Suprapubic skin (tissue), 4 donors: ENCODE measurements around the gene HAUS7. TPM values are rescaled to one million over a fixed set of nuclear protein-coding genes. Genes with fewer than 3 reads are reported as not detected.

Experiments used
- DNase-seq, 2 donors: peaks; one replicate each; pipeline ENCODE4 v3.0.0-alpha.2; 2019; ENCODE audit warnings: low spot score in 2 of 2
- H3K27ac ChIP-seq: fragments of 200-600 bp; sonication (generic); one replicate; pipeline ENCODE4 v1.5.1; 2019
- H3K27me3 ChIP-seq: fragments of 200-600 bp; sonication (generic); one replicate; pipeline ENCODE4 v1.5.1; 2019
- H3K36me3 ChIP-seq: fragments of 200-600 bp; sonication (generic); one replicate; pipeline ENCODE4 v1.5.1; 2019
- H3K4me1 ChIP-seq: fragments of 200-600 bp; sonication (generic); one replicate; pipeline ENCODE4 v1.5.1; 2019
- H3K4me3 ChIP-seq: fragments of 200-600 bp; sonication (generic); one replicate; pipeline ENCODE4 v1.5.1; 2019; ENCODE audit warnings: mild to moderate bottlenecking
- H3K9me3 ChIP-seq: fragments of 200-600 bp; sonication (generic); one replicate; pipeline ENCODE4 v1.5.1; 2019
- CTCF ChIP-seq, 2 donors: fragments of 200-600 bp in 1 of 2; fragments of 450-650 bp in 1 of 2; sonication (generic) in 1 of 2; IDR thresholded peaks; one replicate each; pipeline ENCODE4 v1.5.1; 2016 to 2019; ENCODE audit warnings: antibody characterized with exemption in 2 of 2, mild to moderate bottlenecking in 1 of 2, moderate library complexity in 1 of 2
- EP300 ChIP-seq: sonication (generic); formaldehyde crosslinking; IDR thresholded peaks from one replicate; pipeline ENCODE4 v1.6.1; 2017; ENCODE audit warnings: antibody characterized with exemption
- POLR2A ChIP-seq, 2 donors: fragments of 450-650 bp; IDR thresholded peaks; one replicate each; pipeline ENCODE4 v1.6.1; 2017; ENCODE audit warnings: antibody characterized with exemption in 2 of 2, mild to moderate bottlenecking in 2 of 2, moderate library complexity in 2 of 2
- POLR2AphosphoS5 ChIP-seq, 3 donors: sonication (generic); formaldehyde crosslinking; IDR thresholded peaks; one replicate each; pipeline ENCODE4 v1.6.1; 2017; ENCODE audit warnings: antibody characterized with exemption in 3 of 3
- WGBS: methylation state at CpG from one replicate; pipeline ENCODE4 v1.1.5; 2018; 5-methylcytosine and 5-hydroxymethylcytosine counted together
- total RNA-seq, 4 donors: library from RNA; depleted of rRNA; stranded (reverse); fragments of >200 nt; gene quantifications; one replicate each; pipeline ENCODE4 v1.1.0, GENCODE V29; 2016

Gene HAUS7
- total RNA-seq, 4 donors from 2014 or later: 16.4 to 43.4 (median 18.9) TPM

GRCh38 chrX:153504445-153505016 is 34.2 kb upstream of the HAUS7 start:
- Histone ChIP-seq H3K27ac (no peak overlapping the region), H3K36me3 (no peaks in the 10 kb centered on the region), H3K9me3 (no peaks in the 10 kb centered on the region), H3K27me3 (no peaks in the 10 kb centered on the region), H3K4me3 (no peak overlapping the region), H3K4me1 (peaks cover 9% of the 10 kb centered on the region)
- TF ChIP-seq POLR2AphosphoS5 (IDR thresholded peaks at IDR 0.05): no peak
- no peak for TF ChIP-seq EP300
- no peak for TF ChIP-seq POLR2A (IDR thresholded peaks at IDR 0.05)
- TF ChIP-seq CTCF (IDR thresholded peaks at IDR 0.05): no peak
- WGBS: 83% methylated on average over 9 of the region's 26 CpGs
- no peak for DNase-seq

- Histone ChIP-seq H3K4me1 (peaks cover 19% of the 10 kb centered on the region), H3K27ac (no peak overlapping the region), H3K27me3 (no peaks in the 10 kb centered on the region), H3K4me3 (no peak overlapping the region), H3K36me3 (no peaks in the 10 kb centered on the region), H3K9me3 (no peaks in the 10 kb centered on the region)
- TF ChIP-seq POLR2A (IDR thresholded peaks at IDR 0.05): no peak
- TF ChIP-seq CTCF (IDR thresholded peaks at IDR 0.05): no peak
- no peak for TF ChIP-seq POLR2AphosphoS5 (IDR thresholded peaks at IDR 0.05)
- TF ChIP-seq EP300: no peak
- no peak for DNase-seq
- 100% methylated on average over 1 of the region's 14 CpGs for WGBS
These were observed 32.4 kb upstream of the HAUS7 start for GRCh38 chrX:153502796-153503195.

GRCh38 chrX:153502131-153502530 is 31.8 kb upstream of the HAUS7 start:
- H3K9me3 ChIP-seq: no peaks in the 10 kb centered on the region
- TF ChIP-seq EP300 (no peak), POLR2A (IDR thresholded peaks at IDR 0.05) (no peak), POLR2AphosphoS5 (IDR thresholded peaks at IDR 0.05) (no peak), CTCF (IDR thresholded peaks at IDR 0.05) (no peak)
- no peaks in the 10 kb centered on the region for H3K27me3 ChIP-seq
- DNase-seq: no peak
- no peak overlapping the region for H3K27ac ChIP-seq
- peaks cover 19% of the 10 kb centered on the region for H3K4me1 ChIP-seq
- WGBS: 65% methylated on average over 9 of the region's 10 CpGs
- H3K4me3 ChIP-seq: no peak overlapping the region
- no peaks in the 10 kb centered on the region for H3K36me3 ChIP-seq

- Histone ChIP-seq H3K27ac (no peak overlapping the region), H3K4me1 (peaks cover 19% of the 10 kb centered on the region), H3K4me3 (no peak overlapping the region), H3K9me3 (no peaks in the 10 kb centered on the region), H3K27me3 (no peaks in the 10 kb centered on the region), H3K36me3 (no peaks in the 10 kb centered on the region)
- DNase-seq: no peak
- TF ChIP-seq POLR2A (IDR thresholded peaks at IDR 0.05) (no peak), POLR2AphosphoS5 (IDR thresholded peaks at IDR 0.05) (no peak), EP300 (no peak), CTCF (IDR thresholded peaks at IDR 0.05) (no peak)
- WGBS: 72% methylated on average over 6 of the region's 8 CpGs
These were observed 31.2 kb upstream of the HAUS7 start for GRCh38 chrX:153501530-153501929.

- TF ChIP-seq CTCF (IDR thresholded peaks at IDR 0.05): no peak
- no peak for TF ChIP-seq EP300
- no peak for TF ChIP-seq POLR2AphosphoS5 (IDR thresholded peaks at IDR 0.05)
- no peak for TF ChIP-seq POLR2A (IDR thresholded peaks at IDR 0.05)
- H3K27me3 ChIP-seq: no peaks in the 10 kb centered on the region
- no peaks in the 10 kb centered on the region for H3K9me3 ChIP-seq
- H3K27ac ChIP-seq: no peak overlapping the region
- no peak for DNase-seq
- peaks cover 26% of the 10 kb centered on the region for H3K4me1 ChIP-seq
- H3K4me3 ChIP-seq: no peak overlapping the region
- H3K36me3 ChIP-seq: no peaks in the 10 kb centered on the region
- 91% methylated on average over 9 of the region's 9 CpGs for WGBS
These were observed 30.4 kb upstream of the HAUS7 start for GRCh38 chrX:153500676-153501280.
